HCT116 (cell line): Measurements from ENCODE around the gene CTBP1. TPM values are rescaled to one million over a fixed set of nuclear protein-coding genes. Genes with fewer than 3 reads are reported as not detected.

Experiments
- ATAC-seq: fragments of 200-7000 bp; cut with Tn5 transposase; 2 replicates; pipeline ENCODE4 v1.9.1; 2020; ENCODE audit warnings: mild to moderate bottlenecking, moderate library complexity
- BruUV-seq: library from RNA; stranded (reverse); fragments of 400-500 nt; replicated peaks from 2 replicates; lab custom pipeline; 2021; lab: Mats Ljungman, UMichigan
- CTCF ChIA-PET: fragments of 300-600 bp; sonication (Branson Sonifier 250); formaldehyde crosslinking; loops from one replicate; lab custom pipeline; 2021; ENCODE audit warnings: antibody characterized with exemption; lab: Charles Lee
- POLR2A ChIA-PET: fragments of 300-600, 350-600 bp; sonication (Branson Sonifier 250); formaldehyde crosslinking; loops from one replicate; lab custom pipeline; 2021; ENCODE audit warnings: antibody characterized with exemption; lab: Charles Lee
- RAD21 ChIA-PET, 2 experiments: fragments of 300-600 bp; sonication (Branson Sonifier 250); formaldehyde crosslinking; loops; one replicate each; lab custom pipeline; 2023; ENCODE audit warnings: low total read pairs in 2 of 2; ENCODE audit not compliant: uncharacterized antibody in 2 of 2, unreplicated experiment in 2 of 2, low non-redundant PET in 1 of 2; lab: Charles Lee
- DNase-seq: peaks from one replicate; pipeline ENCODE4 v3.0.0-alpha.2; 2010; ENCODE audit warnings: low read depth, low spot score
- H2AFZ ChIP-seq: fragments of 200-600 bp; shearing (Covaris generic), sonication (generic); 2 replicates; pipeline ENCODE4 v1.6.1; 2017; ENCODE audit warnings: low read depth, mixed run types, mixed read lengths, antibody characterized with exemption, low read length; ENCODE audit not compliant: poor library complexity, severe bottlenecking
- H3K27ac ChIP-seq: 2 replicates; pipeline ENCODE4 v1.5.1; 2012; ENCODE audit warnings: low read depth, low read length
- H3K27me3 ChIP-seq: fragments of 200-600 bp; sonication (generic); 2 replicates; pipeline ENCODE4 v1.6.1; 2016; ENCODE audit warnings: mixed run types, low read length, mixed read lengths; ENCODE audit not compliant: insufficient read depth
- H3K36me3 ChIP-seq, 2 experiments: fragments of 200-500 bp in 1 of 2; fragments of 200-600 bp in 1 of 2; sonication (Bioruptor generic) in 1 of 2; sonication (generic) in 1 of 2; 2 replicates each; pipeline versions ENCODE4 v1.5.1 to v1.6.1; 2014 to 2016; ENCODE audit warnings: low read length in 2 of 2, inconsistent platforms in 1 of 2, mixed read lengths in 1 of 2, mixed run types in 1 of 2; ENCODE audit not compliant: insufficient read depth in 2 of 2, control insufficient read depth in 1 of 2
- H3K4me1 ChIP-seq, 2 experiments: fragments of 200-600 bp in 1 of 2; sonication (generic) in 1 of 2; 2 replicates each; pipeline versions ENCODE4 v1.5.1 to v1.6.1; 2012 to 2017; ENCODE audit warnings: low read length in 2 of 2, inconsistent platforms in 1 of 2, mild to moderate bottlenecking in 1 of 2, mixed read lengths in 1 of 2, mixed run types in 1 of 2, moderate library complexity in 1 of 2; ENCODE audit not compliant: insufficient read depth in 2 of 2, control insufficient read depth in 1 of 2
- H3K4me2 ChIP-seq: fragments of 200-600 bp; sonication (generic); 2 replicates; pipeline ENCODE4 v1.6.1; 2017; ENCODE audit warnings: mixed run types, low read length, mixed read lengths
- H3K4me3 ChIP-seq, 2 experiments: fragments of 200-600 bp in 1 of 2; sonication (generic) in 1 of 2; replicated peaks in 1 of 2; 2 replicates each; pipeline ENCODE4 v1.5.1; 2011 to 2016; ENCODE audit warnings: low read length in 2 of 2, control low read depth in 1 of 2, low read depth in 1 of 2, mild to moderate bottlenecking in 1 of 2, mixed read lengths in 1 of 2, mixed run types in 1 of 2
- H3K79me2 ChIP-seq: fragments of 200-600 bp; sonication (generic); 2 replicates; pipeline ENCODE4 v1.6.1; 2017; ENCODE audit warnings: mild to moderate bottlenecking, mixed run types, low read length, moderate library complexity, mixed read lengths; ENCODE audit not compliant: insufficient read depth
- H3K9ac ChIP-seq: fragments of 200-600 bp; sonication (generic); 2 replicates; pipeline ENCODE4 v1.6.1; 2016; ENCODE audit warnings: low read length, mixed read lengths
- H3K9me2 ChIP-seq: fragments of 200-600 bp; sonication (generic), shearing (Covaris generic); 2 replicates; pipeline ENCODE4 v1.6.1; 2017; ENCODE audit warnings: mixed run types, mild to moderate bottlenecking, moderate library complexity; ENCODE audit not compliant: insufficient read depth
- H3K9me3 ChIP-seq, 2 experiments: fragments of 200-500 bp in 1 of 2; fragments of 200-600 bp in 1 of 2; sonication (Bioruptor generic) in 1 of 2; sonication (generic) in 1 of 2; 2 replicates each; pipeline ENCODE4 v1.6.1; 2014 to 2017; ENCODE audit warnings: low read length in 2 of 2, mixed read lengths in 2 of 2, inconsistent platforms in 1 of 2, low read depth in 1 of 2, mild to moderate bottlenecking in 1 of 2, mixed run types in 1 of 2, moderate library complexity in 1 of 2; ENCODE audit not compliant: control insufficient read depth in 1 of 2, insufficient read depth in 1 of 2
- H4K20me1 ChIP-seq: fragments of 200-600 bp; sonication (generic), shearing (Covaris generic); 2 replicates; pipeline ENCODE4 v1.6.1; 2017; ENCODE audit warnings: mixed run types, mild to moderate bottlenecking, moderate library complexity; ENCODE audit not compliant: insufficient read depth
- CEBPB ChIP-seq: IDR thresholded peaks from 2 replicates; pipeline ENCODE4 v1.6.1; 2012; ENCODE audit warnings: low read depth
- EGR1 ChIP-seq: IDR thresholded peaks from 2 replicates; pipeline ENCODE4 v1.6.1; 2012; ENCODE audit warnings: low read depth
- ELF1 ChIP-seq: IDR thresholded peaks from 2 replicates; pipeline ENCODE4 v1.6.1; 2012; ENCODE audit warnings: low read depth, borderline replicate concordance
- EZH2 ChIP-seq: fragments of 200-600 bp; sonication (generic); IDR thresholded peaks from 2 replicates; pipeline ENCODE4 v1.6.1; 2017; ENCODE audit warnings: antibody characterized with exemption, mixed run types
- EZH2phosphoT487 ChIP-seq: fragments of 200-600 bp; IDR thresholded peaks from 2 replicates; pipeline ENCODE4 v1.6.1; 2018; ENCODE audit warnings: antibody characterized with exemption, borderline replicate concordance
- POLR2A ChIP-seq: IDR thresholded peaks from 2 replicates; pipeline ENCODE4 v1.7.0; 2011; ENCODE audit warnings: borderline replicate concordance; ENCODE audit not compliant: insufficient read depth, insufficient read length; ENCODE audit errors: extremely low read depth
- SIN3A ChIP-seq: IDR thresholded peaks from 2 replicates; pipeline ENCODE4 v1.6.1; 2012; ENCODE audit warnings: low read depth
- SP1 ChIP-seq: IDR thresholded peaks from 2 replicates; pipeline ENCODE4 v1.6.1; 2012; ENCODE audit warnings: low read depth
- TCF7L2 ChIP-seq: IDR thresholded peaks from 2 replicates; pipeline ENCODE4 v1.7.0; 2011; ENCODE audit warnings: borderline replicate concordance, inconsistent platforms; ENCODE audit not compliant: insufficient read depth, insufficient read length; ENCODE audit errors: extremely low read depth
- YY1 ChIP-seq: IDR thresholded peaks from 2 replicates; pipeline ENCODE4 v1.6.1; 2011; ENCODE audit warnings: low read length, low read depth, moderate library complexity, mild to moderate bottlenecking; ENCODE audit not compliant: insufficient replicate concordance; ENCODE audit errors: extremely low read depth
- ZFX ChIP-seq: fragments of 450-650 bp; IDR thresholded peaks from 2 replicates; pipeline ENCODE4 v1.6.1; 2017
- ZNF274 ChIP-seq: fragments of 200-500 bp; sonication (Bioruptor generic); IDR thresholded peaks from 2 replicates; pipeline ENCODE4 v1.6.1; 2014; ENCODE audit warnings: mild to moderate bottlenecking, low read depth, low read length, inconsistent platforms
- intact Hi-C: fragments of 100-400 bp; cut with micrococcal nuclease; formaldehyde crosslinking; loops from 2 replicates; pipeline ENCODE4 v1.10.0; 2022
- total RNA-seq: library from RNA; stranded (reverse); gene quantifications from one replicate; pipeline ENCODE4 v1.2.1, GENCODE V29; 2021; ENCODE audit not compliant: unreplicated experiment
- TF ChIP-seq, protein P1 (sequence below), 3 experiments: fragments of 200-600 bp in 1 of 3; sonication (generic) in 1 of 3; IDR thresholded peaks in 2 of 3; conservative IDR thresholded peaks in 1 of 3; 2 replicates each; pipeline ENCODE4 v1.5.1; 2012 to 2017; ENCODE audit warnings: low read depth in 2 of 3, low read length in 2 of 3, antibody characterized with exemption in 1 of 3, borderline replicate concordance in 1 of 3, control low read depth in 1 of 3, mild to moderate bottlenecking in 1 of 3, mixed read lengths in 1 of 3, mixed run types in 1 of 3, moderate library complexity in 1 of 3; ENCODE audit not compliant: insufficient read depth in 1 of 3
- TF ChIP-seq, protein P2 (sequence below): IDR thresholded peaks from 2 replicates; pipeline ENCODE4 v1.6.1; 2012
- TF ChIP-seq, protein P3 (sequence below): IDR thresholded peaks from 2 replicates; pipeline ENCODE4 v1.6.1; 2012
- TF ChIP-seq, protein P4 (sequence below): IDR thresholded peaks from 2 replicates; pipeline ENCODE4 v1.6.1; 2012; ENCODE audit warnings: low read depth

CTBP1 gene
- total RNA-seq, 1 experiment from 2014 or later, result 175 TPM

DNA sequence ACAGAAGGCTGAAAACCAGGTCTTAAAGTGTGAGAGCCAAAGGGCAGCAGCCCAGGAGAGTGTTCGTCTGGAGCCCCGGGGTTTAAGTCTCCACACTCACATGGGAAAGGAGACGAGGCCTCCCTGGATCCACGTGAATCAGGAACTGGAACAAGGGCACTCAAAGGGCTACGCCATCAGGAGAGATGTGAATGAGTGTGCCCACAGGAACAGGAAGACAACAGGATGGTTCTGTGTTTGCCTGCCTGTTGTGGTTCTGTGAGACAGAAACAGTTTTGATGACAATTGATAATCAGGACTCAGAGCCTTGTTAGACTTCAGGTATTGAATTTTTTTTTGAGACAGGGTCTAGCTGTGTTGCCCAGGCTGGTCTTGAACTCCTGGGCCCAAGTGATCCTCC is 4.9 kb upstream of the CTBP1 start:
- POLR2A ChIA-PET, result no interaction called here
- ATAC-seq (no peak), DNase-seq (no peak)
- Histone ChIP-seq H3K9me3 (peaks cover 3 to 5% of the 10 kb centered on the region in 2 experiments; a peak in 1 of 4 replicates), H3K4me3 (no peak overlapping the region), H2AFZ (no peak overlapping the region), H3K27ac (no peak overlapping the region), H3K4me1 (peaks cover 7 to 11% of the 10 kb centered on the region in 2 experiments), H3K27me3 (no peaks in the 10 kb centered on the region), H3K79me2 (peaks cover 9% of the 10 kb centered on the region; the same call in 1 of the 2 replicates), H3K9me2 (no peaks in the 10 kb centered on the region)
- TF ChIP-seq EZH2 (no peak), ELF1 (no peak), SP1 (no peak), CEBPB (no peak), YY1 (no peak), TCF7L2 (no peak), EZH2phosphoT487 (no peak), SIN3A (no peak), POLR2A (no peak), EGR1 (no peak), ZNF274 (no peak), ZFX (no peak)
- TF ChIP-seq, protein P1, sequence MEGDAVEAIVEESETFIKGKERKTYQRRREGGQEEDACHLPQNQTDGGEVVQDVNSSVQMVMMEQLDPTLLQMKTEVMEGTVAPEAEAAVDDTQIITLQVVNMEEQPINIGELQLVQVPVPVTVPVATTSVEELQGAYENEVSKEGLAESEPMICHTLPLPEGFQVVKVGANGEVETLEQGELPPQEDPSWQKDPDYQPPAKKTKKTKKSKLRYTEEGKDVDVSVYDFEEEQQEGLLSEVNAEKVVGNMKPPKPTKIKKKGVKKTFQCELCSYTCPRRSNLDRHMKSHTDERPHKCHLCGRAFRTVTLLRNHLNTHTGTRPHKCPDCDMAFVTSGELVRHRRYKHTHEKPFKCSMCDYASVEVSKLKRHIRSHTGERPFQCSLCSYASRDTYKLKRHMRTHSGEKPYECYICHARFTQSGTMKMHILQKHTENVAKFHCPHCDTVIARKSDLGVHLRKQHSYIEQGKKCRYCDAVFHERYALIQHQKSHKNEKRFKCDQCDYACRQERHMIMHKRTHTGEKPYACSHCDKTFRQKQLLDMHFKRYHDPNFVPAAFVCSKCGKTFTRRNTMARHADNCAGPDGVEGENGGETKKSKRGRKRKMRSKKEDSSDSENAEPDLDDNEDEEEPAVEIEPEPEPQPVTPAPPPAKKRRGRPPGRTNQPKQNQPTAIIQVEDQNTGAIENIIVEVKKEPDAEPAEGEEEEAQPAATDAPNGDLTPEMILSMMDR (IDR thresholded peaks at IDR 0.05 in 2 of 3, conservative IDR thresholded peaks at IDR 0.05 in 1 of 3; ENCODE audit: borderline replicate concordance in 1 of 3, insufficient read depth in 1 of 3, low read depth in 2 of 3, low read length in 2 of 3), result no peak
- TF ChIP-seq, protein P2, sequence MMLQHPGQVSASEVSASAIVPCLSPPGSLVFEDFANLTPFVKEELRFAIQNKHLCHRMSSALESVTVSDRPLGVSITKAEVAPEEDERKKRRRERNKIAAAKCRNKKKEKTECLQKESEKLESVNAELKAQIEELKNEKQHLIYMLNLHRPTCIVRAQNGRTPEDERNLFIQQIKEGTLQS, result no peak
- TF ChIP-seq, protein P3, sequence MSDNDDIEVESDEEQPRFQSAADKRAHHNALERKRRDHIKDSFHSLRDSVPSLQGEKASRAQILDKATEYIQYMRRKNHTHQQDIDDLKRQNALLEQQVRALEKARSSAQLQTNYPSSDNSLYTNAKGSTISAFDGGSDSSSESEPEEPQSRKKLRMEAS, result no peak
- TF ChIP-seq, protein P4, sequence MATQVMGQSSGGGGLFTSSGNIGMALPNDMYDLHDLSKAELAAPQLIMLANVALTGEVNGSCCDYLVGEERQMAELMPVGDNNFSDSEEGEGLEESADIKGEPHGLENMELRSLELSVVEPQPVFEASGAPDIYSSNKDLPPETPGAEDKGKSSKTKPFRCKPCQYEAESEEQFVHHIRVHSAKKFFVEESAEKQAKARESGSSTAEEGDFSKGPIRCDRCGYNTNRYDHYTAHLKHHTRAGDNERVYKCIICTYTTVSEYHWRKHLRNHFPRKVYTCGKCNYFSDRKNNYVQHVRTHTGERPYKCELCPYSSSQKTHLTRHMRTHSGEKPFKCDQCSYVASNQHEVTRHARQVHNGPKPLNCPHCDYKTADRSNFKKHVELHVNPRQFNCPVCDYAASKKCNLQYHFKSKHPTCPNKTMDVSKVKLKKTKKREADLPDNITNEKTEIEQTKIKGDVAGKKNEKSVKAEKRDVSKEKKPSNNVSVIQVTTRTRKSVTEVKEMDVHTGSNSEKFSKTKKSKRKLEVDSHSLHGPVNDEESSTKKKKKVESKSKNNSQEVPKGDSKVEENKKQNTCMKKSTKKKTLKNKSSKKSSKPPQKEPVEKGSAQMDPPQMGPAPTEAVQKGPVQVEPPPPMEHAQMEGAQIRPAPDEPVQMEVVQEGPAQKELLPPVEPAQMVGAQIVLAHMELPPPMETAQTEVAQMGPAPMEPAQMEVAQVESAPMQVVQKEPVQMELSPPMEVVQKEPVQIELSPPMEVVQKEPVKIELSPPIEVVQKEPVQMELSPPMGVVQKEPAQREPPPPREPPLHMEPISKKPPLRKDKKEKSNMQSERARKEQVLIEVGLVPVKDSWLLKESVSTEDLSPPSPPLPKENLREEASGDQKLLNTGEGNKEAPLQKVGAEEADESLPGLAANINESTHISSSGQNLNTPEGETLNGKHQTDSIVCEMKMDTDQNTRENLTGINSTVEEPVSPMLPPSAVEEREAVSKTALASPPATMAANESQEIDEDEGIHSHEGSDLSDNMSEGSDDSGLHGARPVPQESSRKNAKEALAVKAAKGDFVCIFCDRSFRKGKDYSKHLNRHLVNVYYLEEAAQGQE, result no peak
- TF ChIP-seq, all 23 proteins: peak for 0
- H3K9ac ChIP-seq, result no peak overlapping the region
- CTCF ChIA-PET, result no interaction called here
- H3K4me2 ChIP-seq, result no peak overlapping the region
- no peaks in the 10 kb centered on the region for H4K20me1 ChIP-seq
- 0 out of 4 replicates have a peak, but pooled peaks cover 0 to 5% of the 10 kb centered on the region in 2 experiments for H3K36me3 ChIP-seq
- no TSS peak for BruUV-seq
- intact Hi-C loops, result no loop called here
- RAD21 ChIA-PET, result no interaction called here
